WTC11 (cell line): ENCODE measurements around the gene SEMA6D. TPM values are rescaled to one million over a fixed set of nuclear protein-coding genes. Genes with fewer than 3 reads are reported as not detected.
A peak's percentile ranks its signal among the peaks of the same experiment; 100 is the strongest.

Experiments
- ATAC-seq: fragments of 200-7000 bp; cut with Tn5 transposase; 2 replicates; pipeline ENCODE4 v1.10.0; 2021; ENCODE audit warnings: mild to moderate bottlenecking, moderate library complexity
- CTCF ChIA-PET: fragments of 300-600 bp; sonication (Branson Sonifier 250); formaldehyde crosslinking; loops from one replicate; lab custom pipeline; 2021; ENCODE audit warnings: antibody characterized with exemption; lab: Charles Lee
- POLR2A ChIA-PET: fragments of 350-600 bp; sonication (Branson Sonifier 250); formaldehyde crosslinking; loops from one replicate; lab custom pipeline; 2021; ENCODE audit warnings: antibody characterized with exemption; lab: Charles Lee
- DNase-seq: peaks from one replicate; pipeline ENCODE4 v3.0.0; 2021; ENCODE audit warnings: low spot score
- H3K27ac Mint-ChIP-seq: 2 replicates; pipeline ENCODE4 v1.8.0; 2021; ENCODE audit warnings: mixed read lengths
- H3K27me3 Mint-ChIP-seq: 2 replicates; pipeline ENCODE4 v1.8.0; 2021; ENCODE audit warnings: low read depth, mild to moderate bottlenecking, moderate library complexity, mixed read lengths
- H3K36me3 Mint-ChIP-seq: 2 replicates; pipeline ENCODE4 v1.8.0; 2021; ENCODE audit warnings: mixed read lengths
- H3K4me1 Mint-ChIP-seq: 2 replicates; pipeline ENCODE4 v1.8.0; 2022; ENCODE audit warnings: mixed read lengths
- H3K4me3 Mint-ChIP-seq: 2 replicates; pipeline ENCODE4 v1.8.0; 2021; ENCODE audit warnings: mild to moderate bottlenecking, moderate library complexity, mixed read lengths
- H3K9me3 Mint-ChIP-seq: 2 replicates; pipeline ENCODE4 v1.8.0; 2021; ENCODE audit warnings: mixed read lengths
- E2F1 ChIP-seq: sonication (generic); formaldehyde crosslinking; IDR thresholded peaks from 2 replicates; pipeline ENCODE4 v1.8.0; 2022; ENCODE audit warnings: mild to moderate bottlenecking, missing genetic modification reagents
- ESRRA ChIP-seq: sonication (generic); formaldehyde crosslinking; IDR thresholded peaks from 2 replicates; pipeline ENCODE4 v1.8.1; 2022; ENCODE audit warnings: mild to moderate bottlenecking, missing genetic modification reagents, borderline replicate concordance
- FOXJ3 ChIP-seq: sonication (generic); formaldehyde crosslinking; IDR thresholded peaks from 2 replicates; pipeline ENCODE4 v1.9.0; 2021; ENCODE audit warnings: missing genetic modification reagents, mild to moderate bottlenecking, borderline replicate concordance
- GABPB1 ChIP-seq: sonication (generic); formaldehyde crosslinking; IDR thresholded peaks from 2 replicates; pipeline ENCODE4 v1.8.1; 2023; ENCODE audit warnings: mild to moderate bottlenecking, missing genetic modification reagents
- JAZF1 ChIP-seq: fragments of 250-450 bp; sonication (Bioruptor Pico); IDR thresholded peaks from 2 replicates; pipeline ENCODE4 v1.9.0; 2021; ENCODE audit warnings: moderate library complexity, mild to moderate bottlenecking, inconsistent platforms
- JUN ChIP-seq: sonication (generic); formaldehyde crosslinking; IDR thresholded peaks from 2 replicates; pipeline ENCODE4 v1.8.0; 2023; ENCODE audit warnings: mild to moderate bottlenecking, missing genetic modification reagents
- NFYB ChIP-seq: sonication (generic); formaldehyde crosslinking; conservative IDR thresholded peaks from 2 replicates; pipeline ENCODE4 v1.8.0; 2022; ENCODE audit warnings: low read depth, missing genetic modification reagents
- PRRX2 ChIP-seq: fragments of 250-450 bp; sonication (Bioruptor Pico); IDR thresholded peaks from 2 replicates; pipeline ENCODE4 v1.8.0; 2021; ENCODE audit warnings: mild to moderate bottlenecking
- RELA ChIP-seq: sonication (generic); formaldehyde crosslinking; IDR thresholded peaks from 2 replicates; pipeline ENCODE4 v1.8.1; 2022; ENCODE audit warnings: missing genetic modification reagents, mild to moderate bottlenecking, borderline replicate concordance
- RORB ChIP-seq: fragments of 250-450 bp; sonication (Bioruptor Pico); IDR thresholded peaks from 2 replicates; pipeline ENCODE4 v1.9.0; 2021; ENCODE audit warnings: mild to moderate bottlenecking
- SMAD3 ChIP-seq: sonication (generic); formaldehyde crosslinking; IDR thresholded peaks from 2 replicates; pipeline ENCODE4 v1.8.0; 2022; ENCODE audit warnings: missing genetic modification reagents, mild to moderate bottlenecking, borderline replicate concordance
- SP1 ChIP-seq: sonication (generic); formaldehyde crosslinking; conservative IDR thresholded peaks from 2 replicates; pipeline ENCODE4 v1.8.1; 2022; ENCODE audit warnings: missing genetic modification reagents
- ZBTB21 ChIP-seq: sonication (generic); formaldehyde crosslinking; IDR thresholded peaks from 2 replicates; pipeline ENCODE4 v1.8.1; 2023; ENCODE audit warnings: mild to moderate bottlenecking, missing genetic modification reagents, borderline replicate concordance
- ZNF219 ChIP-seq: sonication (generic); formaldehyde crosslinking; IDR thresholded peaks from 2 replicates; pipeline ENCODE4 v1.8.0; 2023; ENCODE audit warnings: missing genetic modification reagents, mild to moderate bottlenecking, borderline replicate concordance
- ZNF317 ChIP-seq: sonication (generic); formaldehyde crosslinking; IDR thresholded peaks from 2 replicates; pipeline ENCODE4 v1.8.1; 2023; ENCODE audit warnings: low read depth, mild to moderate bottlenecking, moderate library complexity, missing genetic modification reagents, borderline replicate concordance
- ZNF532 ChIP-seq: fragments of 250-450 bp; sonication (Bioruptor Pico); IDR thresholded peaks from 2 replicates; pipeline ENCODE4 v1.9.0; 2021; ENCODE audit warnings: mild to moderate bottlenecking, borderline replicate concordance
- total RNA-seq: library from RNA; stranded (reverse); gene quantifications from 3 replicates; pipeline ENCODE4 v1.2.3, GENCODE V29; 2021
- TF ChIP-seq, protein P1 (sequence below): fragments of 200-600 bp; IDR thresholded peaks from 2 replicates; pipeline ENCODE4 v1.8.0; 2022; ENCODE audit warnings: antibody characterized with exemption
- TF ChIP-seq, protein P2 (sequence below): sonication (generic); formaldehyde crosslinking; IDR thresholded peaks from 2 replicates; pipeline ENCODE4 v1.8.1; 2022; ENCODE audit warnings: low read depth, mild to moderate bottlenecking, moderate library complexity, missing genetic modification reagents, borderline replicate concordance
- TF ChIP-seq, protein P3 (sequence below): fragments of 250-450 bp; sonication (Bioruptor Pico); IDR thresholded peaks from 2 replicates; pipeline ENCODE4 v1.9.0; 2021; ENCODE audit warnings: mild to moderate bottlenecking
- TF ChIP-seq, protein P4 (sequence below): sonication (generic); formaldehyde crosslinking; IDR thresholded peaks from 2 replicates; pipeline ENCODE4 v1.8.0; 2022; ENCODE audit warnings: mild to moderate bottlenecking, missing genetic modification reagents

Gene SEMA6D
- total RNA-seq, 1 experiment from 2014 or later: 2.6 TPM

DNA sequence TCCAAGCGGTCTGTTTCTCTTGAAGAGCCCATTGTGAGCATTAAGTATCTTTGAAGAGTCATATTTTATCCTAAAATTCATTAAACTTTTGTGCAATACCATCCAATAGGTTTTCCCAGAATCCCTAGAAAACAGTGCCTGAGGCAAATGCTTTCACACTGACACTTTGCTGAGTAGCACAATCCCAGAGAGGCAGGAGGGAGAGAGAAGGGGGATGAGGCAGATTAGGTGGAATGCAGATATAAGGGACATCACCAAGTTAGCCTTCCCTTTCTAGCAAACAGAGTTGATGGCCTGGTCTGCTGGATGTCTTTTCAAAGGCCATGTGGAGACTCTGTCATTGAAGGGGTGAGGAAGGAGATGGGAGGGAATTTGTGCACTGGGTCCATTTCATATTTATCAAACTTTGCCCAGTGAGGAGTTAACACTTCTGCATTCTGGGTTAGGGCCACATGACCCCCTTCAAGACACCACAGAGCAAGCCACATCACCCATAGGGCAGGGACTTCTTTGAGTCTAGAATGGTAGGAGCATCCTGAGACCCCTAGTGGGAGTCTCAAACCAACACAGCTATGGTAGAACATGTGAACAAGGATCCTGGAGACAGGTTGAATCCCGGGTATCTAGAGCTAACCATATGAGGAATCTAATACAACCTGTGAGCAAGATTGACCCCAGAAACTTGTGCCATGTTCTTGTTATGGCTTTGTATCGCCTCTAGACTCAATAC is 32.0 kb upstream of the SEMA6D start:
- H3K27ac Mint-ChIP-seq: no peak overlapping the region
- CTCF ChIA-PET: interaction anchor here (0.6 to 1.1 kb wide), 4 partner anchors 9 to 489 kb away, joined by 3 to 8 read pairs (median 4); no protein-coding TSS in a partner anchor
- no peaks in the 10 kb centered on the region for H3K36me3 Mint-ChIP-seq
- peak; percentile 73 for ATAC-seq
- no peaks in the 10 kb centered on the region; the same call in 1 of the 2 replicates for H3K27me3 Mint-ChIP-seq
- H3K9me3 Mint-ChIP-seq: peaks cover 7% of the 10 kb centered on the region
- no peak overlapping the region for H3K4me3 Mint-ChIP-seq
- no peak for DNase-seq
- no peaks in the 10 kb centered on the region for H3K4me1 Mint-ChIP-seq
- POLR2A ChIA-PET: no interaction called here
- TF ChIP-seq JAZF1: no peak
- TF ChIP-seq E2F1 (CRISPR knock-in tag): no peak
- no peak for TF ChIP-seq ZNF317 (CRISPR knock-in tag)
- TF ChIP-seq GABPB1: no peak
- TF ChIP-seq, protein P1, sequence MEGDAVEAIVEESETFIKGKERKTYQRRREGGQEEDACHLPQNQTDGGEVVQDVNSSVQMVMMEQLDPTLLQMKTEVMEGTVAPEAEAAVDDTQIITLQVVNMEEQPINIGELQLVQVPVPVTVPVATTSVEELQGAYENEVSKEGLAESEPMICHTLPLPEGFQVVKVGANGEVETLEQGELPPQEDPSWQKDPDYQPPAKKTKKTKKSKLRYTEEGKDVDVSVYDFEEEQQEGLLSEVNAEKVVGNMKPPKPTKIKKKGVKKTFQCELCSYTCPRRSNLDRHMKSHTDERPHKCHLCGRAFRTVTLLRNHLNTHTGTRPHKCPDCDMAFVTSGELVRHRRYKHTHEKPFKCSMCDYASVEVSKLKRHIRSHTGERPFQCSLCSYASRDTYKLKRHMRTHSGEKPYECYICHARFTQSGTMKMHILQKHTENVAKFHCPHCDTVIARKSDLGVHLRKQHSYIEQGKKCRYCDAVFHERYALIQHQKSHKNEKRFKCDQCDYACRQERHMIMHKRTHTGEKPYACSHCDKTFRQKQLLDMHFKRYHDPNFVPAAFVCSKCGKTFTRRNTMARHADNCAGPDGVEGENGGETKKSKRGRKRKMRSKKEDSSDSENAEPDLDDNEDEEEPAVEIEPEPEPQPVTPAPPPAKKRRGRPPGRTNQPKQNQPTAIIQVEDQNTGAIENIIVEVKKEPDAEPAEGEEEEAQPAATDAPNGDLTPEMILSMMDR: no peak
- TF ChIP-seq, protein P2, sequence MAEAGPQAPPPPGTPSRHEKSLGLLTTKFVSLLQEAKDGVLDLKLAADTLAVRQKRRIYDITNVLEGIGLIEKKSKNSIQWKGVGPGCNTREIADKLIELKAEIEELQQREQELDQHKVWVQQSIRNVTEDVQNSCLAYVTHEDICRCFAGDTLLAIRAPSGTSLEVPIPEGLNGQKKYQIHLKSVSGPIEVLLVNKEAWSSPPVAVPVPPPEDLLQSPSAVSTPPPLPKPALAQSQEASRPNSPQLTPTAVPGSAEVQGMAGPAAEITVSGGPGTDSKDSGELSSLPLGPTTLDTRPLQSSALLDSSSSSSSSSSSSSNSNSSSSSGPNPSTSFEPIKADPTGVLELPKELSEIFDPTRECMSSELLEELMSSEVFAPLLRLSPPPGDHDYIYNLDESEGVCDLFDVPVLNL: no peak

DNA sequence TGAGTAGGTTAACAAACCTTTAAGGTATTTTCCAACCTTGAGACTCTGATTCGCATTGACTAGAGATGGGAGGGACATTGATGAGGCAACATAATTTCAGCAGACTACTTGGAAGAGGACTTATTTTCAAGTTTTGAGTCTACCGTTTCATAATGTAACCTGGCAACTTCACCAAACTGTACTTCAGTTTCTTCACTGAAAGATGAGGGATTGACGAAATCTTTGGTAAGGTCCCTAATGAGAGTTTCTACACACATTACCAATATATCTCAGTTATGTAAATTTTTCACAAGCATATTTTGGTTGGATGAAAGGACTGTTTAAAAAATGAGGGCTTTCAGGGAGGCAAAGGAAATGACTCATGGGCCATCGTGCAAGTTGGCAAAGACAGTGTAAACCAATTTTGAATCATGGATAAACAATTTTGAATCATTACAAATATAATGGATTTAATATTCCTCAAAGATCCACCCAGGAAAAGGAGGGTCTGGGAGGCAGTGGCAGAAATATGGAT is 28.7 kb upstream of the SEMA6D start:
- TF ChIP-seq PRRX2: no peak
- ATAC-seq (no peak), DNase-seq (no peak)
- no peaks in the 10 kb centered on the region for H3K4me1 Mint-ChIP-seq
- ChIA-PET POLR2A (no interaction called here), CTCF (no interaction called here)
- no peak overlapping the region for H3K4me3 Mint-ChIP-seq
- no peaks in the 10 kb centered on the region for H3K36me3 Mint-ChIP-seq
- H3K27me3 Mint-ChIP-seq: no peaks in the 10 kb centered on the region; the same call in 1 of the 2 replicates
- H3K27ac Mint-ChIP-seq: no peak overlapping the region
- no peaks in the 10 kb centered on the region for H3K9me3 Mint-ChIP-seq

DNA sequence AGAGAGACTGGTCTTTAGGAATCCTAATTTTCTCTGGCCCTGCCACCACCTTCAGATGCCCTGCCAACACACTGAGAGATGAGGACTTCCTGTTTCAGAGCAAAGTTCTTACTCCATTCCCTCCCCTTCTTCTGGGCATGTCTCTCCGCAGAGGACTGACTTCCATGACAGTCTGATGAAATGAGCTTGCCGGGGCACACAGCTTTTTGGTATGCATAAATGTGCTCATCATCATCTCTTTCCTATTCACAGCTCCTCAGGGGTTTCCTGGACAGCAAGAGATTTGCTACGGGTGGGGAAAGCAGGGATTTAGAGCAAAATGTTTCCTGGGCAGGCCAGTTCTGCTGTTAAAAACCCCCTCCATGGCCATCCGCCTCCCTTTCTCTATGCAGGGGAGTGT is 27.6 kb upstream of the SEMA6D start:
- Mint-ChIP-seq H3K4me3 (no peak overlapping the region), H3K9me3 (no peaks in the 10 kb centered on the region), H3K4me1 (no peaks in the 10 kb centered on the region), H3K27ac (no peak overlapping the region), H3K36me3 (no peaks in the 10 kb centered on the region), H3K27me3 (no peaks in the 10 kb centered on the region; the same call in 1 of the 2 replicates)
- ChIA-PET POLR2A (no interaction called here), CTCF (no interaction called here)
- ATAC-seq (no peak), DNase-seq (no peak)
- TF ChIP-seq E2F1 (CRISPR knock-in tag) (no peak), FOXJ3 (CRISPR knock-in tag) (no peak), RORB (CRISPR knock-in tag) (no peak), ZNF219 (no peak), RELA (no peak), SMAD3 (CRISPR knock-in tag) (no peak), JUN (CRISPR knock-in tag) (no peak), SP1 (CRISPR knock-in tag) (no peak), ZBTB21 (CRISPR knock-in tag) (no peak), NFYB (CRISPR knock-in tag) (no peak), ZNF532 (CRISPR knock-in tag) (no peak), ESRRA (no peak)
- TF ChIP-seq, protein P3, sequence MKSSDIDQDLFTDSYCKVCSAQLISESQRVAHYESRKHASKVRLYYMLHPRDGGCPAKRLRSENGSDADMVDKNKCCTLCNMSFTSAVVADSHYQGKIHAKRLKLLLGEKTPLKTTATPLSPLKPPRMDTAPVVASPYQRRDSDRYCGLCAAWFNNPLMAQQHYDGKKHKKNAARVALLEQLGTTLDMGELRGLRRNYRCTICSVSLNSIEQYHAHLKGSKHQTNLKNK: no peak
- TF ChIP-seq, protein P4, sequence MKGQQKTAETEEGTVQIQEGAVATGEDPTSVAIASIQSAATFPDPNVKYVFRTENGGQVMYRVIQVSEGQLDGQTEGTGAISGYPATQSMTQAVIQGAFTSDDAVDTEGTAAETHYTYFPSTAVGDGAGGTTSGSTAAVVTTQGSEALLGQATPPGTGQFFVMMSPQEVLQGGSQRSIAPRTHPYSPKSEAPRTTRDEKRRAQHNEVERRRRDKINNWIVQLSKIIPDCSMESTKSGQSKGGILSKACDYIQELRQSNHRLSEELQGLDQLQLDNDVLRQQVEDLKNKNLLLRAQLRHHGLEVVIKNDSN: no peak
